CD4-positive, CD25-positive, alpha-beta regulatory T cell (primary cell): ENCODE measurements around the gene ACTN3. TPM values are rescaled to one million over a fixed set of nuclear protein-coding genes. Genes with fewer than 3 reads are reported as not detected.

Source experiments
- ATAC-seq, 2 donors: fragments of 150-1000 bp; cut with Tn5 transposase; one replicate each; pipeline ENCODE4 v1.10.0; 2021; ENCODE audit warnings: low read depth in 2 of 2, moderate number of reproducible peaks in 2 of 2, moderate library complexity in 1 of 2
- DNase-seq, 3 donors: peaks; one replicate each; pipeline versions ENCODE4 v3.0.0 to v3.0.0-alpha.2; 2012 to 2022; ENCODE audit warnings: mixed read lengths in 1 of 3
- H3K27ac ChIP-seq: one replicate; pipeline ENCODE4 v1.7.0; 2013; ENCODE audit warnings: mild to moderate bottlenecking, low read length; ENCODE audit not compliant: insufficient read depth, poor library complexity, severe bottlenecking
- H3K27me3 ChIP-seq: one replicate; pipeline ENCODE4 v1.7.0; 2013; ENCODE audit warnings: low read length; ENCODE audit not compliant: control insufficient read depth, insufficient read depth
- H3K36me3 ChIP-seq: one replicate; pipeline ENCODE4 v1.7.0; 2013; ENCODE audit warnings: mild to moderate bottlenecking, low read length, moderate library complexity; ENCODE audit not compliant: control insufficient read depth, insufficient read depth
- H3K4me1 ChIP-seq: 2 replicates; pipeline ENCODE4 v1.7.0; 2013; ENCODE audit warnings: mild to moderate bottlenecking, low read length; ENCODE audit not compliant: insufficient read depth, control insufficient read depth, poor library complexity, severe bottlenecking
- H3K4me3 ChIP-seq: one replicate; pipeline ENCODE4 v1.7.0; 2013; ENCODE audit warnings: low read depth, mild to moderate bottlenecking, low read length, moderate library complexity
- H3K9me3 ChIP-seq, 2 experiments: 1 replicate in 1 of 2; 2 replicates in 1 of 2; pipeline ENCODE4 v1.7.0; 2013; ENCODE audit warnings: low read length in 2 of 2, mild to moderate bottlenecking in 1 of 2, moderate library complexity in 1 of 2; ENCODE audit not compliant: control insufficient read depth in 2 of 2
- H3K27ac Mint-ChIP-seq, 3 donors: one replicate each; pipeline ENCODE4 v1.8.0; 2020 to 2022; ENCODE audit warnings: mild to moderate bottlenecking in 3 of 3, mixed read lengths in 3 of 3, moderate library complexity in 2 of 3
- H3K27me3 Mint-ChIP-seq: one replicate; pipeline ENCODE4 v1.8.0; 2022; ENCODE audit warnings: mild to moderate bottlenecking, mixed read lengths
- H3K36me3 Mint-ChIP-seq: one replicate; pipeline ENCODE4 v1.8.0; 2020; ENCODE audit warnings: mixed read lengths
- H3K4me1 Mint-ChIP-seq, 4 donors: one replicate each; pipeline ENCODE4 v1.8.0; 2020 to 2022; ENCODE audit warnings: mixed read lengths in 4 of 4, mild to moderate bottlenecking in 1 of 4
- H3K4me3 Mint-ChIP-seq, 4 donors: one replicate each; pipeline ENCODE4 v1.8.0; 2020 to 2022; ENCODE audit warnings: mild to moderate bottlenecking in 4 of 4, mixed read lengths in 4 of 4, moderate library complexity in 3 of 4
- H3K9me3 Mint-ChIP-seq, 7 donors: one replicate each; pipeline ENCODE4 v1.8.0; 2020 to 2022; ENCODE audit warnings: mixed read lengths in 7 of 7, mild to moderate bottlenecking in 3 of 7, moderate library complexity in 2 of 7
- polyA plus RNA-seq, 4 donors: library from polyadenylated mRNA; unstranded; fragments of 300-500 nt; fragmentation: Illumina TruSeq; gene quantifications; one replicate each; pipeline ENCODE4 v1.2.3, GENCODE V29; 2021
- total RNA-seq: library from RNA; stranded (reverse); gene quantifications from one replicate; pipeline ENCODE4 v1.2.3, GENCODE V29; 2022

ACTN3 gene
- not detected for total RNA-seq
- not detected for polyA plus RNA-seq

GRCh38 chr11:66546368-66546965 is at the start of gene ACTN3:
TSS of gene ACTN3 (plus strand) at chr11:66546903. CDS start at chr11:66546938, 35 bp downstream.
- Histone ChIP-seq H3K27ac (peak within 1 kb of the TSS; percentile 85), H3K36me3 (peaks cover 8% of the 10 kb centered on the region), H3K4me3 (peak within 1 kb of the TSS; percentile 62), H3K4me1 (peaks cover 43% of the 10 kb centered on the region), H3K9me3 (no peaks in the 10 kb centered on the region), H3K27me3 (no peaks in the 10 kb centered on the region)
- Mint-ChIP-seq H3K4me3 (peak within 1 kb of the TSS; percentile 87 to 96 (median 90)), H3K36me3 (peaks cover 15% of the 10 kb centered on the region), H3K9me3 (no peaks in the 10 kb centered on the region), H3K27ac (peak within 1 kb of the TSS in 2 of 3 donors; percentile 89 to 96), H3K4me1 (peaks cover 9 to 43% (median 20%) of the 10 kb centered on the region in 4 donors), H3K27me3 (peaks cover 5% of the 10 kb centered on the region)
- peak in 2 of 3 donors; percentile 23 to 25 for DNase-seq
- no peak for ATAC-seq

GRCh38 chr11:66497206-66497605 is 49.5 kb upstream of the ACTN3 start:
- H3K36me3 Mint-ChIP-seq: peaks cover 13% of the 10 kb centered on the region
- Histone ChIP-seq H3K4me3 (no peak overlapping the region), H3K27me3 (no peaks in the 10 kb centered on the region), H3K27ac (no peak overlapping the region), H3K9me3 (no peaks in the 10 kb centered on the region), H3K36me3 (peaks cover 25% of the 10 kb centered on the region), H3K4me1 (no peaks in the 10 kb centered on the region)
- no peak overlapping the region for H3K27ac Mint-ChIP-seq
- H3K9me3 Mint-ChIP-seq: peaks cover 0 to 2% (median 0%) of the 10 kb centered on the region in 7 donors
- H3K4me3 Mint-ChIP-seq: no peak overlapping the region
- DNase-seq (no peak), ATAC-seq (no peak)
- no peaks in the 10 kb centered on the region for H3K4me1 Mint-ChIP-seq
- no peaks in the 10 kb centered on the region for H3K27me3 Mint-ChIP-seq

- DNase-seq: no peak
- Histone ChIP-seq H3K27me3 (no peaks in the 10 kb centered on the region), H3K36me3 (peaks cover 16% of the 10 kb centered on the region), H3K9me3 (no peaks in the 10 kb centered on the region), H3K4me1 (no peaks in the 10 kb centered on the region), H3K4me3 (no peak overlapping the region), H3K27ac (no peak overlapping the region)
- no peak for ATAC-seq
- Mint-ChIP-seq H3K4me1 (no peaks in the 10 kb centered on the region), H3K36me3 (peaks cover 11% of the 10 kb centered on the region), H3K27ac (no peak overlapping the region), H3K4me3 (no peak overlapping the region), H3K27me3 (no peaks in the 10 kb centered on the region), H3K9me3 (peaks cover 0 to 2% (median 0%) of the 10 kb centered on the region in 7 donors)
Observed at GRCh38 chr11:66498506-66498905, 48.2 kb upstream of the ACTN3 start.

GRCh38 chr11:66505276-66505816 is 41.4 kb upstream of the ACTN3 start:
- DNase-seq (no peak), ATAC-seq (no peak)
- Mint-ChIP-seq H3K4me3 (no peak overlapping the region), H3K9me3 (peaks cover 0 to 2% (median 0%) of the 10 kb centered on the region in 7 donors), H3K4me1 (peaks cover 0 to 3% (median 2%) of the 10 kb centered on the region in 4 donors), H3K36me3 (peaks cover 18% of the 10 kb centered on the region), H3K27me3 (no peaks in the 10 kb centered on the region), H3K27ac (no peak overlapping the region)
- Histone ChIP-seq H3K9me3 (no peaks in the 10 kb centered on the region), H3K27me3 (no peaks in the 10 kb centered on the region), H3K4me1 (peaks cover 4% of the 10 kb centered on the region), H3K4me3 (no peak overlapping the region), H3K36me3 (peaks cover 16% of the 10 kb centered on the region), H3K27ac (no peak overlapping the region)

GRCh38 chr11:66509131-66509561 is 37.6 kb upstream of the ACTN3 start:
- H3K4me3 Mint-ChIP-seq: peak overlapping the region in 1 of 4 donors; percentile 87
- H3K27me3 Mint-ChIP-seq: no peaks in the 10 kb centered on the region
- Histone ChIP-seq H3K9me3 (no peaks in the 10 kb centered on the region), H3K27ac (no peak overlapping the region), H3K27me3 (no peaks in the 10 kb centered on the region), H3K4me3 (no peak overlapping the region), H3K36me3 (peaks cover 10% of the 10 kb centered on the region), H3K4me1 (peaks cover 10% of the 10 kb centered on the region)
- H3K9me3 Mint-ChIP-seq: no peaks in the 10 kb centered on the region
- DNase-seq (peak in 1 of 3 donors; percentile 74), ATAC-seq (no peak)
- H3K27ac Mint-ChIP-seq: no peak overlapping the region
- peaks cover 14% of the 10 kb centered on the region for H3K36me3 Mint-ChIP-seq
- H3K4me1 Mint-ChIP-seq: peaks cover 5 to 19% (median 11%) of the 10 kb centered on the region in 4 donors

- H3K36me3 ChIP-seq: peaks cover 5% of the 10 kb centered on the region
- peaks cover 0 to 2% (median 0%) of the 10 kb centered on the region in 7 donors for H3K9me3 Mint-ChIP-seq
- peak; percentile 92 to 96 for ATAC-seq
- peak within 1 kb of the TSS; percentile 87 to 94 (median 88) for H3K4me3 Mint-ChIP-seq
- no peaks in the 10 kb centered on the region for H3K27me3 ChIP-seq
- H3K9me3 ChIP-seq: no peaks in the 10 kb centered on the region
- DNase-seq: peak; percentile 70 to 80 (median 79)
- H3K4me1 Mint-ChIP-seq: peaks cover 5 to 19% (median 11%) of the 10 kb centered on the region in 4 donors
- peak within 1 kb of the TSS; percentile 28 for H3K27ac ChIP-seq
- H3K27me3 Mint-ChIP-seq: no peaks in the 10 kb centered on the region
- peak within 1 kb of the TSS; percentile 95 for H3K4me3 ChIP-seq
- peak within 1 kb of the TSS; percentile 14 to 82 (median 80) for H3K27ac Mint-ChIP-seq
- H3K4me1 ChIP-seq: peaks cover 10% of the 10 kb centered on the region
- H3K36me3 Mint-ChIP-seq: peaks cover 10% of the 10 kb centered on the region
Observed at GRCh38 chr11:66510271-66510989, 36.3 kb upstream of the ACTN3 start, which contains the start of gene BBS1. TSS of gene BBS1 (plus strand) at chr11:66510635. CDS start at chr11:66510660, 25 bp downstream.

- Histone ChIP-seq H3K9me3 (no peaks in the 10 kb centered on the region), H3K4me3 (peak overlapping the region; percentile 95), H3K4me1 (peaks cover 10% of the 10 kb centered on the region), H3K36me3 (peaks cover 5% of the 10 kb centered on the region), H3K27me3 (no peaks in the 10 kb centered on the region), H3K27ac (peak overlapping the region; percentile 28)
- peaks cover 5 to 19% (median 11%) of the 10 kb centered on the region in 4 donors for H3K4me1 Mint-ChIP-seq
- no peaks in the 10 kb centered on the region for H3K27me3 Mint-ChIP-seq
- H3K27ac Mint-ChIP-seq: peak overlapping the region in 2 of 3 donors; percentile 80 to 82
- H3K9me3 Mint-ChIP-seq: peaks cover 0 to 2% (median 0%) of the 10 kb centered on the region in 7 donors
- DNase-seq (no peak), ATAC-seq (no peak)
- peaks cover 9% of the 10 kb centered on the region for H3K36me3 Mint-ChIP-seq
- peak overlapping the region; percentile 87 to 94 (median 88) for H3K4me3 Mint-ChIP-seq
Observed at GRCh38 chr11:66510990-66511339, 35.7 kb upstream of the ACTN3 start.
